Measurements from ENCODE around the gene ZSCAN1. TPM values are rescaled to one million over a fixed set of nuclear protein-coding genes. Genes with fewer than 3 reads are reported as not detected.

The ZSCAN1 gene
- total RNA-seq, 1 experiment from 2014 or later: not detected

- in situ Hi-C loops (cut with HindIII; ENCODE audit: low pct_unique_long_range_greater_than_20kb, low sequenced_read_pairs): no loop called here
- no peaks in the 10 kb centered on the region for H3K4me1 ChIP-seq (ENCODE audit: control insufficient read depth, insufficient read depth, low read length)
- TF ChIP-seq, protein P1, sequence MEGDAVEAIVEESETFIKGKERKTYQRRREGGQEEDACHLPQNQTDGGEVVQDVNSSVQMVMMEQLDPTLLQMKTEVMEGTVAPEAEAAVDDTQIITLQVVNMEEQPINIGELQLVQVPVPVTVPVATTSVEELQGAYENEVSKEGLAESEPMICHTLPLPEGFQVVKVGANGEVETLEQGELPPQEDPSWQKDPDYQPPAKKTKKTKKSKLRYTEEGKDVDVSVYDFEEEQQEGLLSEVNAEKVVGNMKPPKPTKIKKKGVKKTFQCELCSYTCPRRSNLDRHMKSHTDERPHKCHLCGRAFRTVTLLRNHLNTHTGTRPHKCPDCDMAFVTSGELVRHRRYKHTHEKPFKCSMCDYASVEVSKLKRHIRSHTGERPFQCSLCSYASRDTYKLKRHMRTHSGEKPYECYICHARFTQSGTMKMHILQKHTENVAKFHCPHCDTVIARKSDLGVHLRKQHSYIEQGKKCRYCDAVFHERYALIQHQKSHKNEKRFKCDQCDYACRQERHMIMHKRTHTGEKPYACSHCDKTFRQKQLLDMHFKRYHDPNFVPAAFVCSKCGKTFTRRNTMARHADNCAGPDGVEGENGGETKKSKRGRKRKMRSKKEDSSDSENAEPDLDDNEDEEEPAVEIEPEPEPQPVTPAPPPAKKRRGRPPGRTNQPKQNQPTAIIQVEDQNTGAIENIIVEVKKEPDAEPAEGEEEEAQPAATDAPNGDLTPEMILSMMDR (IDR thresholded peaks at IDR 0.05): no peak
- TF ChIP-seq POLR2AphosphoS5 (IDR thresholded peaks at IDR 0.05; ENCODE audit: low read depth, low read length) (no peak), SIN3A (IDR thresholded peaks at IDR 0.05; ENCODE audit: borderline replicate concordance, insufficient read depth, low read depth, low read length) (no peak), TCF7L2 (IDR thresholded peaks at IDR 0.05; ENCODE audit: low read depth, low read length) (no peak)
- TF ChIP-seq, protein P2, sequence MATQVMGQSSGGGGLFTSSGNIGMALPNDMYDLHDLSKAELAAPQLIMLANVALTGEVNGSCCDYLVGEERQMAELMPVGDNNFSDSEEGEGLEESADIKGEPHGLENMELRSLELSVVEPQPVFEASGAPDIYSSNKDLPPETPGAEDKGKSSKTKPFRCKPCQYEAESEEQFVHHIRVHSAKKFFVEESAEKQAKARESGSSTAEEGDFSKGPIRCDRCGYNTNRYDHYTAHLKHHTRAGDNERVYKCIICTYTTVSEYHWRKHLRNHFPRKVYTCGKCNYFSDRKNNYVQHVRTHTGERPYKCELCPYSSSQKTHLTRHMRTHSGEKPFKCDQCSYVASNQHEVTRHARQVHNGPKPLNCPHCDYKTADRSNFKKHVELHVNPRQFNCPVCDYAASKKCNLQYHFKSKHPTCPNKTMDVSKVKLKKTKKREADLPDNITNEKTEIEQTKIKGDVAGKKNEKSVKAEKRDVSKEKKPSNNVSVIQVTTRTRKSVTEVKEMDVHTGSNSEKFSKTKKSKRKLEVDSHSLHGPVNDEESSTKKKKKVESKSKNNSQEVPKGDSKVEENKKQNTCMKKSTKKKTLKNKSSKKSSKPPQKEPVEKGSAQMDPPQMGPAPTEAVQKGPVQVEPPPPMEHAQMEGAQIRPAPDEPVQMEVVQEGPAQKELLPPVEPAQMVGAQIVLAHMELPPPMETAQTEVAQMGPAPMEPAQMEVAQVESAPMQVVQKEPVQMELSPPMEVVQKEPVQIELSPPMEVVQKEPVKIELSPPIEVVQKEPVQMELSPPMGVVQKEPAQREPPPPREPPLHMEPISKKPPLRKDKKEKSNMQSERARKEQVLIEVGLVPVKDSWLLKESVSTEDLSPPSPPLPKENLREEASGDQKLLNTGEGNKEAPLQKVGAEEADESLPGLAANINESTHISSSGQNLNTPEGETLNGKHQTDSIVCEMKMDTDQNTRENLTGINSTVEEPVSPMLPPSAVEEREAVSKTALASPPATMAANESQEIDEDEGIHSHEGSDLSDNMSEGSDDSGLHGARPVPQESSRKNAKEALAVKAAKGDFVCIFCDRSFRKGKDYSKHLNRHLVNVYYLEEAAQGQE (IDR thresholded peaks at IDR 0.05; ENCODE audit: insufficient read depth in 1 of 2, low read depth in 2 of 2, low read length in 1 of 2): no peak
- H3K27me3 ChIP-seq (ENCODE audit: control insufficient read depth, insufficient read depth, low read length): no peaks in the 10 kb centered on the region
- no peaks in the 10 kb centered on the region for H3K36me3 ChIP-seq (ENCODE audit: control insufficient read depth, insufficient read depth, low read length)
- intact Hi-C loops (cut with micrococcal nuclease; ENCODE audit: unreplicated experiment): no loop called here
- no TSS peak for BruUV-seq (replicated peaks)
- peaks cover 6% of the 10 kb centered on the region; the same call in 1 of the 2 replicates for H3K9me3 ChIP-seq (ENCODE audit: control insufficient read depth, insufficient read depth, low read depth, low read length)
- POLR2A ChIA-PET: no interaction called here
- CTCF ChIA-PET: no interaction called here
- ATAC-seq (no peak), DNase-seq (ENCODE audit: low read depth, low spot score) (no peak)
- H3K4me3 ChIP-seq (ENCODE audit: low read depth in 2 of 2, low read length in 2 of 2): no peak overlapping the region
- no peak overlapping the region for H3K27ac ChIP-seq (ENCODE audit: low read length)
Observed at GRCh38 chr19:58047672-58048071, 13.8 kb downstream of the ZSCAN1 start.

DNA sequence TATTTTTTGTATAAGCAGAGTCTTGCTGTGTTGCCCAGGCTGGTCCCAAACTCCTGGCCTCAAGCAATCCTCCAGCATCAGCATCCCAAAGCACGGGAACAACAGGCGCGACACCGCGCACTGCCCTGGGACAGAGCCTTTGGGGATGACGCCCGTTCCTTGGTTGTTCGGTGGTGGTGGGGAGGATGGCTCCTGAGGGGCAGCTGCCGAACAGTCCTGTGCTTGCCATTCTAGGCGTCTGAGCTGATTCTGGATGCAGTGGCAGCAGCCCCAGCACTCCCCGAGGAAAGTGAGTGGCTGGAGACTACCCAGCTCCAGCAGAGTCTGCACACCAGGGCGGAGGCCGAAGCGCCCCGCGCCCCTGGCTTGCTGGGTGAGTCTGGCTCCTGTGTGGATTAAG, 18.4 kb downstream of the ZSCAN1 start:
- Histone ChIP-seq H3K4me1 (ENCODE audit: control insufficient read depth, insufficient read depth, low read length) (no peaks in the 10 kb centered on the region), H3K27ac (ENCODE audit: low read length) (no peak overlapping the region), H3K36me3 (ENCODE audit: control insufficient read depth, insufficient read depth, low read length) (no peaks in the 10 kb centered on the region), H3K27me3 (ENCODE audit: control insufficient read depth, insufficient read depth, low read length) (no peaks in the 10 kb centered on the region), H3K4me3 (ENCODE audit: low read depth in 2 of 2, low read length in 2 of 2) (no peak overlapping the region), H3K9me3 (ENCODE audit: control insufficient read depth, insufficient read depth, low read depth, low read length) (no peaks in the 10 kb centered on the region)
- POLR2A ChIA-PET: no interaction called here
- intact Hi-C loops (cut with micrococcal nuclease; ENCODE audit: unreplicated experiment) (no loop called here), in situ Hi-C loops (cut with HindIII; ENCODE audit: low pct_unique_long_range_greater_than_20kb, low sequenced_read_pairs) (no loop called here)
- DNase-seq (ENCODE audit: low read depth, low spot score) (no peak), ATAC-seq (no peak)
- no TSS peak for BruUV-seq (replicated peaks)
- CTCF ChIA-PET: no interaction called here
- TF ChIP-seq POLR2AphosphoS5 (IDR thresholded peaks at IDR 0.05; ENCODE audit: low read depth, low read length) (no peak), TCF7L2 (IDR thresholded peaks at IDR 0.05; ENCODE audit: low read depth, low read length) (no peak), SIN3A (IDR thresholded peaks at IDR 0.05; ENCODE audit: borderline replicate concordance, insufficient read depth, low read depth, low read length) (no peak)
- TF ChIP-seq, protein P2 (IDR thresholded peaks at IDR 0.05; ENCODE audit: insufficient read depth in 1 of 2, low read depth in 2 of 2, low read length in 1 of 2): no peak
- TF ChIP-seq, protein P1 (IDR thresholded peaks at IDR 0.05): no peak
